Large intestine (tissue), 3 donors: Measurements from ENCODE around the gene EHBP1L1. TPM values are rescaled to one million over a fixed set of nuclear protein-coding genes. Genes with fewer than 3 reads are reported as not detected.

Experiments
- DNase-seq, 2 donors: peaks; one replicate each; pipeline versions ENCODE4 v3.0.0 to v3.0.0-alpha.2; 2013
- H3K27ac ChIP-seq: one replicate; pipeline ENCODE4 v1.5.1; 2013; ENCODE audit warnings: low read length
- H3K27me3 ChIP-seq: 2 replicates; pipeline ENCODE4 v1.6.1; 2013; ENCODE audit warnings: low read length; ENCODE audit not compliant: control insufficient read depth, insufficient read depth
- H3K36me3 ChIP-seq: 2 replicates; pipeline ENCODE4 v1.6.1; 2013; ENCODE audit warnings: low read length; ENCODE audit not compliant: control insufficient read depth, insufficient read depth
- H3K4me1 ChIP-seq: one replicate; pipeline ENCODE4 v1.6.1; 2013; ENCODE audit warnings: low read length; ENCODE audit not compliant: control insufficient read depth, insufficient read depth
- H3K4me3 ChIP-seq: one replicate; pipeline ENCODE4 v1.5.1; 2013; ENCODE audit warnings: low read length
- H3K9me3 ChIP-seq: one replicate; pipeline ENCODE4 v1.6.1; 2013; ENCODE audit warnings: mild to moderate bottlenecking, low read depth, low read length, moderate library complexity; ENCODE audit not compliant: control insufficient read depth
- WGBS: methylation state at CpG from one replicate; pipeline ENCODE4 v1.1.5; 2013; ENCODE audit warnings: low lambda C conversion rate; ENCODE audit not compliant: insufficient coverage; 5-methylcytosine and 5-hydroxymethylcytosine counted together
- polyA plus RNA-seq: library from polyadenylated mRNA; unstranded; fragments of 120-200 nt; gene quantifications from one replicate; pipeline ENCODE4 v1.2.1, GENCODE V29; 2013

The EHBP1L1 gene
- polyA plus RNA-seq, 1 donor = 77.9 TPM

GRCh38 chr11:65625628-65626342, 49.9 kb downstream of the EHBP1L1 start:
- DNase-seq = no peak
- no CpG with 5 or more reads among the region's 30 CpGs for WGBS
- no peak overlapping the region for H3K4me3 ChIP-seq
- no peaks in the 10 kb centered on the region for H3K4me1 ChIP-seq
- no peaks in the 10 kb centered on the region for H3K9me3 ChIP-seq
- H3K27ac ChIP-seq = no peak overlapping the region
- no peaks in the 10 kb centered on the region for H3K27me3 ChIP-seq
- H3K36me3 ChIP-seq = peaks cover 94% of the 10 kb centered on the region

GRCh38 chr11:65627202-65627601, 51.3 kb downstream of the EHBP1L1 start:
- DNase-seq = no peak
- H3K9me3 ChIP-seq = no peaks in the 10 kb centered on the region
- H3K27me3 ChIP-seq = no peaks in the 10 kb centered on the region
- peaks cover 89% of the 10 kb centered on the region for H3K36me3 ChIP-seq
- no CpG with 5 or more reads among the region's 13 CpGs for WGBS
- no peak overlapping the region for H3K4me3 ChIP-seq
- H3K4me1 ChIP-seq = no peaks in the 10 kb centered on the region
- H3K27ac ChIP-seq = no peak overlapping the region

GRCh38 chr11:65629579-65629978, 53.7 kb downstream of the EHBP1L1 start:
- Histone ChIP-seq H3K4me1 (no peaks in the 10 kb centered on the region), H3K27ac (no peak overlapping the region), H3K27me3 (no peaks in the 10 kb centered on the region), H3K4me3 (no peak overlapping the region), H3K9me3 (no peaks in the 10 kb centered on the region), H3K36me3 (peaks cover 89% of the 10 kb centered on the region)
- DNase-seq = no peak
- no CpG with 5 or more reads among the region's 14 CpGs for WGBS

GRCh38 chr11:65630215-65630614, 54.4 kb downstream of the EHBP1L1 start:
- 100% methylated on average over 1 of the region's 11 CpGs for WGBS
- Histone ChIP-seq H3K9me3 (no peaks in the 10 kb centered on the region), H3K27me3 (no peaks in the 10 kb centered on the region), H3K27ac (no peak overlapping the region), H3K4me3 (no peak overlapping the region), H3K36me3 (peaks cover 89% of the 10 kb centered on the region), H3K4me1 (no peaks in the 10 kb centered on the region)
- no peak for DNase-seq

- no peak for DNase-seq
- Histone ChIP-seq H3K27me3 (no peaks in the 10 kb centered on the region), H3K27ac (no peak overlapping the region), H3K9me3 (no peaks in the 10 kb centered on the region), H3K4me1 (peaks cover 10% of the 10 kb centered on the region), H3K36me3 (peaks cover 77% of the 10 kb centered on the region), H3K4me3 (no peak overlapping the region)
- WGBS = no CpG with 5 or more reads among the region's 20 CpGs
These were observed 57.7 kb downstream of the EHBP1L1 start for GRCh38 chr11:65633390-65634108.

GRCh38 chr11:65634109-65634436, 58.2 kb downstream of the EHBP1L1 start:
- Histone ChIP-seq H3K4me1 (peaks cover 12% of the 10 kb centered on the region), H3K36me3 (peaks cover 72% of the 10 kb centered on the region), H3K9me3 (no peaks in the 10 kb centered on the region), H3K27me3 (no peaks in the 10 kb centered on the region), H3K4me3 (no peak overlapping the region), H3K27ac (no peak overlapping the region)
- no peak for DNase-seq
- WGBS = no CpG with 5 or more reads among the region's 14 CpGs

GRCh38 chr11:65634440-65634839, 58.6 kb downstream of the EHBP1L1 start:
- no CpG with 5 or more reads among the region's 11 CpGs for WGBS
- H3K27me3 ChIP-seq = no peaks in the 10 kb centered on the region
- no peak overlapping the region for H3K27ac ChIP-seq
- no peaks in the 10 kb centered on the region for H3K9me3 ChIP-seq
- peaks cover 12% of the 10 kb centered on the region for H3K4me1 ChIP-seq
- peaks cover 68% of the 10 kb centered on the region for H3K36me3 ChIP-seq
- no peak overlapping the region for H3K4me3 ChIP-seq
- no peak for DNase-seq

GRCh38 chr11:65634905-65635731, 59.3 kb downstream of the EHBP1L1 start:
- Histone ChIP-seq H3K27ac (no peak overlapping the region), H3K4me1 (peaks cover 12% of the 10 kb centered on the region), H3K9me3 (no peaks in the 10 kb centered on the region), H3K27me3 (no peaks in the 10 kb centered on the region), H3K36me3 (peaks cover 61% of the 10 kb centered on the region), H3K4me3 (no peak overlapping the region)
- DNase-seq = no peak
- no CpG with 5 or more reads among the region's 46 CpGs for WGBS

- no peak overlapping the region for H3K27ac ChIP-seq
- no peaks in the 10 kb centered on the region for H3K9me3 ChIP-seq
- WGBS = no CpG with 5 or more reads among the region's 28 CpGs
- no peaks in the 10 kb centered on the region for H3K27me3 ChIP-seq
- H3K4me3 ChIP-seq = no peak overlapping the region
- peaks cover 51% of the 10 kb centered on the region for H3K36me3 ChIP-seq
- peaks cover 12% of the 10 kb centered on the region for H3K4me1 ChIP-seq
- DNase-seq = no peak
These were observed 60.5 kb downstream of the EHBP1L1 start for GRCh38 chr11:65636108-65637031.
